Heart left ventricle (tissue), 16 donors: ENCODE results near the gene PLCB1. TPM values are rescaled to one million over a fixed set of nuclear protein-coding genes. Genes with fewer than 3 reads are reported as not detected.
"Not testable (repeated sequence)": the region's sequence is repeated elsewhere in the genome, so short reads cannot be mapped to it uniquely, and the experiment has no call there.

Experiments
- ATAC-seq, 4 donors: fragments of 200-7000 bp; cut with Tn5 transposase; one replicate each; pipeline ENCODE4 v1.9.1; 2020 to 2022; ENCODE audit warnings: moderate library complexity in 4 of 4, mild to moderate bottlenecking in 3 of 4, moderate number of reproducible peaks in 1 of 4
- DNase-seq, 5 donors: peaks; one replicate each; pipeline ENCODE4 v3.0.0-alpha.2; 2020
- H3K27ac ChIP-seq, 12 donors: fragments of 200-600 bp; sonication (generic) in 4 of 12; one replicate each; pipeline versions ENCODE4 v1.5.0 to v1.8.0; 2016 to 2022; ENCODE audit warnings: mild to moderate bottlenecking in 2 of 12
- H3K27me3 ChIP-seq, 9 donors: fragments of 200-600 bp; sonication (generic) in 2 of 9; one replicate each; pipeline versions ENCODE4 v1.5.1 to v1.8.0; 2016 to 2022; ENCODE audit warnings: mild to moderate bottlenecking in 3 of 9
- H3K36me3 ChIP-seq, 9 donors: fragments of 200-600 bp; sonication (generic) in 2 of 9; one replicate each; pipeline versions ENCODE4 v1.5.0 to v1.8.0; 2018 to 2022; ENCODE audit warnings: mild to moderate bottlenecking in 2 of 9
- H3K4me1 ChIP-seq, 12 donors: fragments of 200-600 bp; sonication (generic) in 4 of 12; one replicate each; pipeline versions ENCODE4 v1.5.0 to v1.8.0; 2016 to 2022; ENCODE audit warnings: mild to moderate bottlenecking in 3 of 12
- H3K4me3 ChIP-seq, 12 donors: fragments of 200-600 bp; sonication (generic) in 4 of 12; one replicate each; pipeline versions ENCODE4 v1.5.0 to v1.8.0; 2017 to 2022; ENCODE audit warnings: mild to moderate bottlenecking in 9 of 12, moderate library complexity in 4 of 12
- H3K9me3 ChIP-seq, 12 donors: fragments of 200-600 bp; sonication (generic) in 4 of 12; one replicate each; pipeline versions ENCODE4 v1.5.0 to v1.8.0; 2016 to 2022; ENCODE audit warnings: mild to moderate bottlenecking in 1 of 12
- CTCF ChIP-seq, 12 donors: fragments of 200-600 bp; sonication (generic) in 4 of 12; IDR thresholded peaks; one replicate each; pipeline versions ENCODE4 v1.5.0 to v1.8.0; 2018 to 2022; ENCODE audit warnings: antibody characterized with exemption in 12 of 12, mild to moderate bottlenecking in 5 of 12
- POLR2A ChIP-seq, 2 donors: fragments of 450-650 bp; IDR thresholded peaks; one replicate each; pipeline ENCODE4 v1.6.1; 2017; ENCODE audit warnings: antibody characterized with exemption in 2 of 2, mild to moderate bottlenecking in 2 of 2, moderate library complexity in 2 of 2
- WGBS, 4 donors: extraction: QIAGEN DNeasy Blood & Tissue Kit in 2 of 4; methylation state at CpG; one replicate each; pipeline versions ENCODE4 v1.1.5 to v1.1.7; 2013 to 2018; 5-methylcytosine and 5-hydroxymethylcytosine counted together
- intact Hi-C, 10 donors: fragments of 100-400 bp; cut with DNase I; formaldehyde crosslinking; loops; one replicate each; pipeline versions ENCODE4 v1.11.1 to v1.14.2; 2022
- polyA plus RNA-seq, 2 donors: library from polyadenylated mRNA; stranded (reverse); fragments of 200-250 nt; gene quantifications; one replicate each; pipeline ENCODE4 v1.2.3, GENCODE V29; 2013
- total RNA-seq, 9 donors: library from RNA; depleted of rRNA in 2 of 9; stranded (reverse); fragments of >200 nt in 2 of 9; fragmentation: NEBNext Ultra II Directional in 3 of 9; extraction: Animal tissue kit (Norgen Biotek cat#: 25700) in 3 of 9; gene quantifications; one replicate each; pipeline versions ENCODE4 v1.1.0 to v1.2.4, GENCODE V29; 2016 to 2023
- donor health status: ischemic (EF 13 %, LVEDD 7.1; RV severe dilation, severe dysfunction).
- donor health status: healthy with polysubstance abuse.
- donor health status: DM: no; HTN: yes; CAD: no.
- donor health status: DM: no; HTN: no; CAD: no.
- donor health status: ischemic (EF 25% LVEDD 6.9; RV normal size, moderate dysfunction).
- donor health status: ischemic (EF 25% LVEDD 5.7; RV mildly dilated, moderate dysfunction).
- donor health status: healthy.
- donor health status: DM: yes; HTN: yes; CAD: no.
- donor health status: ischemic (EF 35%, LVEDD 5.7; RV mildly dilated, moderate dysfunction).
- donor health status: nonischemic (EF 11% LVEDD 7.7; RV severe dilation, severe dysfunction).
- donor health status: DM: yes; HTN: yes; CAD: no.
- donor health status: PGD.
- donor health status: ischemic (EF 29% LVEDD 5.4; RV normal size, mild dysfunction).
- donor health status: nonischemic (EF 23%, LVEDD 6.1; RV moderate dilation, normal function).

PLCB1 gene
- total and polyA plus RNA-seq, 11 donors: 2.5 to 12.1 (median 7.4) TPM

DNA sequence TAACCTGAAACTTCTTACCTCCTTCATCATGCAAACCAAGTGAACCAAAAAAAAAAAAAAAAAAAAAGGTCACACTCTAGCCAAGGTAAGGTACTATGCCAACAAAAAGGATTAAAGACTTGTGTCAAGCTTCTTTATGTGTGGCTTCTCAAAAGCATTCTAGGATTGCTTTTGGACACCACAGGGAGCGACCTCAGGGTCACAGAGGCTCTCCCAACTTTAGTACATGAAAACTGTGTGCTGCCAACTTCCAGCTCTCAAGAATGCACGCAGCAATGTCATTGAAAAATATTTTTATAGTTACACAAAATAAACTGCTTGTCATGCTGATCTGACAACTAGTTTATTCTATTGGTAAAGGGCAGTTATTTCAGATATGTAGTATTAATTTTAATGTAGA lies 243.8 kb downstream of the PLCB1 start:
- no peak for DNase-seq
- 52 to 85% (median 72%) methylated on average over 2 of the region's 2 CpGs for WGBS, 4 donors
- Histone ChIP-seq H3K4me3 (no peak overlapping the region), H3K27ac (no peak overlapping the region), H3K9me3 (peaks cover 0 to 5% (median 0%) of the 10 kb centered on the region in 12 donors), H3K36me3 (no peaks in the 10 kb centered on the region), H3K27me3 (no peaks in the 10 kb centered on the region), H3K4me1 (peaks cover 0 to 4% (median 0%) of the 10 kb centered on the region in 12 donors)
- intact Hi-C loops: no loop called here
- ATAC-seq: no peak
- TF ChIP-seq POLR2A (IDR thresholded peaks at IDR 0.05) (no peak), CTCF (IDR thresholded peaks at IDR 0.05) (no peak)

DNA sequence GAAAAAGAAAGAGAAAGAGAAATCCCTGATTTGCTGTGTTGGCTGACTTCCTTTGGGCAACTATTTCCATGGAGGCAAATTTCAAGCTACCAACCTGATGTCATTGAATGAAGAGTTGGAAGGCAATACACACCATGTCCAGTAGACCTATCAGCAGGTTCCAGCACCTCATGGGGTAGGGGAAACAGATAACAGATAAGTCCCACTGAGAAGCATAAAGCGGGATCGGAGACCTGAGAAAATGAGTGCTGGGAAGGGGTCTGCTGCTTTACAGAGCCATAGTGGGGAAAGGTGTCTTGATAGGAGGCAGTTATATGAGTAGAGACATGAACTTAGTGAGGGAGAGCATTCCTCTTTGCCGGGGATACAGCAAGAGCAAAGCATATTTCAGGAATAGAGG lies 244.9 kb downstream of the PLCB1 start:
- TF ChIP-seq POLR2A (IDR thresholded peaks at IDR 0.05) (no peak), CTCF (IDR thresholded peaks at IDR 0.05) (no peak)

DNA sequence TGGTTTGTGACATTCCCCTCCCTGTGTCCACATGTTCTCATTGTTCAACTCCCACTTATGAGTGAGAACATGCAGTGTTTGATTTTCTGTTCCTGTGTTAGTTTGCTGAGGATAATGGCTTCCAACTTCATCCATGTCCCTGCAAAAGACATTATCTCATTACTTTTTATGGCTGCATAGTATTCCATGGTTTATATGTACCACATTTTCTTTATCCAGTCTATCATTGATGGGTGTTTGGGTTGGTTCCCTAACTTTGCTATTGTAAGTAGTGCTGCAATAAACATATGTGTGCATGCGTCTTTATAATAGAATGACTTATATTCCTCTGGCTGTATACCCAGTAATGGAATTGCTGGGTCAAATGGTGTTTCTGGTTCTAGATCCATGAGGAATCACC lies 247.1 kb downstream of the PLCB1 start:
- H3K36me3 ChIP-seq, H3K4me3 ChIP-seq, DNase-seq, intact Hi-C loops, H3K27me3 ChIP-seq, H3K27ac ChIP-seq, ATAC-seq, H3K9me3 ChIP-seq, H3K4me1 ChIP-seq: not testable (repeated sequence)
- 98 to 100% (median 100%) methylated on average over 1 of the region's 1 CpG for WGBS, 4 donors

More for the DNA sequence above, 244.9 kb downstream of the PLCB1 start:
- DNase-seq (no peak), ATAC-seq (no peak)
- no peak overlapping the region for H3K27ac ChIP-seq
- H3K27me3 ChIP-seq: no peaks in the 10 kb centered on the region
- H3K4me1 ChIP-seq: peaks cover 0 to 4% (median 0%) of the 10 kb centered on the region in 12 donors
- intact Hi-C loops: no loop called here
- peaks cover 0 to 5% (median 0%) of the 10 kb centered on the region in 12 donors for H3K9me3 ChIP-seq
- H3K4me3 ChIP-seq: no peak overlapping the region
- WGBS, 4 donors: 75 to 90% (median 78%) methylated on average over 3 of the region's 3 CpGs
- no peaks in the 10 kb centered on the region for H3K36me3 ChIP-seq

DNA sequence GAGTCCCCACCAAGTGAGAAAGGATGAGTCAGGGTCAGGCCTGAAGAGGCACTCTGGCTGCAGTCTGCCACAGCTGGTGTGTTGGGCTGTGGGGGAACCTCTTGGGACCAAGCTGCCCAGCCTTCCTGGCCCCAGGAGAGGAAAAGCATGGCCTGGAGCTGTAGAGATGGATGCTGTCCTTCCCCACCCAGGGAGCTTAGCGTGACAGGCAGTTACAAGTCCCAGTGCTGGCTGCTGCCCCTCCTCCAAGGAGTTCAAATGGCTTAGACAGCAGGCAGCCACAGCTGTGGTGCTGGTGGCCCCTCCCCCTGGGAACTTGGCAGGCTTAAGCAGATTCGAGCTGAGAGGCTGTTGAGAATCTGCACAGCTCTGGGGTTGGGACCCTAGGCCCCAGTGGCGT lies 253.2 kb downstream of the PLCB1 start:
- TF ChIP-seq CTCF (IDR thresholded peaks at IDR 0.05) (no peak), POLR2A (IDR thresholded peaks at IDR 0.05) (no peak)
- intact Hi-C loops: loop anchor here in 7 of 10 donors (5.0 to 10.0 kb wide), 6 partner anchors 140 to 343 kb away; partner anchors contain the start of gene PLCB1 (in 1 of the 7)
- Histone ChIP-seq H3K9me3 (peaks cover 0 to 5% (median 0%) of the 10 kb centered on the region in 12 donors), H3K4me1 (peaks cover 0 to 36% (median 12%) of the 10 kb centered on the region in 12 donors), H3K36me3 (no peaks in the 10 kb centered on the region), H3K4me3 (no peak overlapping the region), H3K27me3 (no peaks in the 10 kb centered on the region), H3K27ac (no peak overlapping the region)
- DNase-seq: peak in 4 of 5 donors; percentile 12 to 62 (median 46)
- WGBS, 4 donors: 32 to 52% (median 43%) methylated on average over 3 of the region's 3 CpGs
- peak in 2 of 4 donors; percentile 27 to 41 for ATAC-seq

DNA sequence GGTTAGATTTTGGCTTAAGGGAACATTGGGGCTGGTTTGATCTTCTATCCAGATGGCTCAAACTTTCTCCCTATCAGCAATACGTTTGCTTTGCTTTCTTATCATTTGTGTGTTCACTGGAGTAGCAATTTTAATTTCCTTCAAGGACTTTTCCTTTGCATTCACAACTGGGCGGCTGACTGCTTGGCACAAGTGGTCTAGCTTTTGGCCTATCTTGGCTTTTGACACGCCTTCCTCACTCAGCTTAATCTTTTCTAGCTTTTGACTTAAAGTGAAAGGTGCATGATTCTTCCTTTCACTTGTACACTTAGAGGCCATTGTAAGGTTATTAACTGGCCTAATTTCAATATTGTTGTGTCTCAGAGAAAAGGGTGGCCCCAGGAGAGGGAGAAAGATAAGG lies 254.9 kb downstream of the PLCB1 start:
- intact Hi-C loops: loop anchor here in 7 of 10 donors (5.0 to 10.0 kb wide), 6 partner anchors 142 to 345 kb away; partner anchors contain the start of gene PLCB1 (in 1 of the 7)
- TF ChIP-seq CTCF (IDR thresholded peaks at IDR 0.05) (no peak), POLR2A (IDR thresholded peaks at IDR 0.05) (no peak)
- Histone ChIP-seq H3K36me3 (no peaks in the 10 kb centered on the region), H3K9me3 (peaks cover 0 to 5% (median 0%) of the 10 kb centered on the region in 12 donors), H3K4me1 (peaks cover 0 to 41% (median 13%) of the 10 kb centered on the region in 12 donors), H3K27me3 (no peaks in the 10 kb centered on the region), H3K4me3 (no peak overlapping the region), H3K27ac (no peak overlapping the region)
- no peak for ATAC-seq
- WGBS, 4 donors: 47 to 54% (median 53%) methylated on average over 3 of the region's 3 CpGs
- DNase-seq: no peak
